Measurements from ENCODE around the gene PLOD2.

- TF ChIP-seq CTCF (IDR thresholded peaks at IDR 0.05), result no peak
- no peak for TF ChIP-seq POLR2A (IDR thresholded peaks at IDR 0.05)
Measured at GRCh38 chr3:146159616-146160320, 1.2 kb downstream of the PLOD2 start.

Measured in thyroid gland (tissue), 4 donors.